Stimulated activated naive CD4-positive, alpha-beta T cell treated with Interleukin-2 at 50 U/mL for 16 hours (primary cell): ENCODE measurements around the gene WDR82.
"Not testable (repeated sequence)": the region's sequence is repeated elsewhere in the genome, so short reads cannot be mapped to it uniquely, and the experiment has no call there.

Experiments
- DNase-seq: peaks from one replicate; lab custom pipeline; 2025; lab: John Stamatoyannopoulos, UW

Gene WDR82

GRCh38 chr3:52289338-52289746 is 10.9 kb upstream of the WDR82 start:
- no peak for DNase-seq

GRCh38 chr3:52288674-52289073 is 10.2 kb upstream of the WDR82 start:
- DNase-seq = no peak

GRCh38 chr3:52286777-52287110 is 8.3 kb upstream of the WDR82 start:
- DNase-seq = no peak

DNA sequence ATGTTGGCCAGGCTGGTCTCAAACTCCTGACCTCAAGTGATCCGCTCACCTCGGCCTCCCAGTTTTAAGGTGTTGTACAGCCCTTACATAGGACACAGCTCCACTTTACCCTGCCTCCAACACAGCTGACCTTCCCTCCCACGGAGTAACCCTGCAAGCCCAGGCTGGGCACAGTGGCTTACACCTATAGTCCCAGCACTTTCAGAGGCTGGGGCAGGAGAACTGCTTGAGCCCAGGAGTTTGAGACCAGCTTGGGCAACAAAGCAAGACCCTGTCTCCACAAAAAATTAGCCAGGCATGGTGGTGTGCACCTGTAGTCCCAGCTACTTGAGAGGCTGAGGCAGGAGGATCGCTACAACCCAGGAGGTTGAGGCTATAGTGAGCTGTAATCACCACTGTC is 5.6 kb upstream of the WDR82 start:
- DNase-seq = not testable (repeated sequence)

DNA sequence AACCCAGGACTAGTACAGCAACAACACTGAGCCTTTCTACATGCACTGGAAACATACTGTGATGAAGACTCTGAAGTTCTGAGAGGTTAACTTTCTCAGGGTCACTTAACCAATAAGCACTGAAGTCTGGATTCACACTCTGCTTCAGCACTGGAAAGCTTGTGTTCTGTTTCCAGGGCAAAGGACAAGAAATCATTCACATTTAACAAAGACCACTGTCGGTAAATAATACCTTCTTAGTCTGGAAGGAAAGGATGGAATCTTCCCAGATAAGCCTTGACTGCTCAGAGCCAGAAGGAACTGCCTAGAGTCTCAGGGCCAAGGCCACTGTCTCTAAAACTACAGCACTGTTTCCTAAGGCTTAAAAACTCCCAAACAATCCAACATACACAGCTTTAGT is 4.9 kb upstream of the WDR82 start:
- DNase-seq = no peak

GRCh38 chr3:52281981-52282801 is 3.7 kb upstream of the WDR82 start:
- DNase-seq = no peak

DNA sequence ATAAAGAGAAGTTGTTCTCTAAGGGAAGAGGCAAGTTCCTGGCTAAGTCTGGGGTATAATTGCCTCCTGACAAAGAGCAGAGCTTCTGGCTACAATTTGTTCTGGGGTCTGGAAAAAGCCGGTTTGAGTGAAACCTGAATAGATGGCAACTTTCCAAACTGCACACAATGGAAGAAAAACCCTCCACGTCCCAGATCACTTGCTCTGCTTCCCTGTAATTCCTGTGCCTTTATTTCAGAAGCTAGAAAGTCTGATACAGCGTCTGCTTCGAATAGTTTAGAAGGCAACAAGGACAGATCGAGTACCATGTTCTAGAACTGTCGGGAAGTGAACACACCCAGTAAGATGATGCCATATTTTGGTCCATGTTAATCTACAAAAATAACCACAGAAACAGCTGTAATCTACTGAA is 1.6 kb upstream of the WDR82 start:
- no peak for DNase-seq

DNA sequence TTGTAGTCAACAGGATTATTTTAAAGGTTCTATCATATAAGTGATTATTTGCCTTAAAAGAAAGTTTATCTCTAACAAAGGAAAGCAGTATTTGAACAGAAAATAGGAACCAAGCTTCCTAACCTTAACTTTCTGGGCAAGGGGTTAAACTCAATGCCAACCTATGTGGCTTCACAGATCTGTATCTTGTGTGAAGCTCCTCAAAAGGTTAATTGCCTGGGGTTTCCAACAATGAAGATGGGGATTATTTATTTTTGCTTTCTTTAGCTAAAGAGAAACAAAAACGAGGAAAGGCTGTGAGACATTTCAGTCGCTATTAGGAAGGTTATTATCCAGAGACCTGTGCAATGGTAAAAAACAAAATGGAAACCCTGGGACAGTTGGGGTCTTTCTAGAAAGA is 1.1 kb upstream of the WDR82 start:
- no peak for DNase-seq

DNA sequence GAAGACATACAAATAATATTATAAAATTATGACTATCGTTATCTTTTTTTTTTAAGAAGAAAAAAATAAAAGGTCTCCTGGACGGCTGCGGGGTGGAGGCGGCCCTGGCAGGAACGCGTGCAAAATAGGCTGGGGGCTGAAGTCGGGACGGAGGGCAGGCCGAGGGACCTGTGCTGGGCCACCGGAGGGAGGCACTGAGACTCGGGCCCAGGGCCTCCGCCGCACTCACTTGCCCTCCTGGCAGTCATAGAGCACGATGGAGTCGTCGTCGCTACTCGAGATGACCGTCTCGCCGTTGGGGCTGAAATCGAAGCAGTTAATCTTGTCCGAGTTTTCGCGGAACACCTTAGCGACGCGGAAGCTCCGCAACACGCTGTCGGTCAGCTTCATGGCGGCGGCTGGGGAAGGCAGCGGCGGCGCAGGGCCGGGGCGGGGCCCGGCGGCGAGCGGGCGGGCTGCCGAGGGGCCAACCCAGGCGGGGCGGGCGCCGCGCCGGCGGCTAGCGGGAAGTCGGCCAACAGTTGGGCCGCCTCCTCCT is 408 bp downstream of the WDR82 start:
- DNase-seq = peak; percentile 76

GRCh38 chr3:52277071-52277964 is 1.1 kb downstream of the WDR82 start:
- DNase-seq = peak; percentile 79

DNA sequence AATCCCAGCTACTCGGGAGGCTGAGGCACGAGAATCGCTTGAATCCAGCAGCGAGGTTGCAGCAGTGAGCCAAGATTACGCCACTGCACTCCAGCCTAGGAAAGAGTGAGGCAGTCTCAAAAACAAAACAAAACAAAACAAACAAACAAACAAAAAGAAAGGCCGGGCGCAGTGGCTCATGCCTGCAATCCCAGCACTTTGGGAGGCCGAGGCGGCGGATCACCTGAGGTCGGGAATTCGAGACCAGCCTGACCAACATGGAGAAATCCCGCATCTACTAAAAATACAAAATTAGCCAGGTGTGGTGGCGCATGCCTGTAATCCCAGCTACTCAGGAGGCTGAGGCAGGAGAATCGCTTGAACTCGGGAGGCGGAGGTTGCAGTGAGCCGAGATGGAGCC is 3.7 kb downstream of the WDR82 start:
- DNase-seq = not testable (repeated sequence)

DNA sequence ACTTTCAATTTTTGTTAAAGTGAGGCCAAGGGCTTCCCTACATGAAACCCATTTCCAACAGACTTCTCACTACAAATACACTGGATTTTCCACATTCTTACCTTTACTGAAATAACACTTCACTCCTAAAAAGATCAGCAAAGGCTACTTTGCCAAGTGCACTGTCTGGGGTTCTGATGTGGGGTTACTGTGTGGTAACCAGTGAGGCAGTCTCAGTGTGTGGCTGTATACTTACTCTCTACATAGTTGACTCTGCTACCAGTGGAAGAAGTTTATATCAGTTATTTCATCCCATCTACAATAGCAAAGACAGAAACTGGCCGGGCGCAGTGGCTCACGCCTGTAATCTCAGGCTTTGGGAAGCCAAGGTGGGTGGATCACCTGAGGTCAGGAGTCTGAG is 5.6 kb downstream of the WDR82 start:
- DNase-seq = no peak

DNA sequence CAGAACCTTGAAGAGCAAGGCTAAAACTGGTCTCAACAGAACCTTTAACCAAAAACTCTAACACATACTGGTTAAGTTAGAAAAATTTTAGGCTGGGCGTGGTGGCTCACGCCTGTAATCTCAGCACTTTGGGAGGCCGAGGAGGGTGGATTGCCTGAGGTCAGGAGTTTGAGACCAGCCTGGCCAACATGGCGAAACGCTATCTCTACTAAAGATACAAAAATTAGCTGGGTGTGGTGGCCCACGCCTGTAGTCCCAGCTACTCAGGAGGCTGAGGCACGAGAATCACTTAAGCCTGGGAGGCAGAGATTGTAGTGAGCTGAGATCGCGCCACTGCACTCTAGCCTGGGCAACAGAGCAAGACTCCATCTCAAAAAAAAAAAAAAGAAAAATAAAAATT is 6.3 kb downstream of the WDR82 start:
- not testable (repeated sequence) for DNase-seq

DNA sequence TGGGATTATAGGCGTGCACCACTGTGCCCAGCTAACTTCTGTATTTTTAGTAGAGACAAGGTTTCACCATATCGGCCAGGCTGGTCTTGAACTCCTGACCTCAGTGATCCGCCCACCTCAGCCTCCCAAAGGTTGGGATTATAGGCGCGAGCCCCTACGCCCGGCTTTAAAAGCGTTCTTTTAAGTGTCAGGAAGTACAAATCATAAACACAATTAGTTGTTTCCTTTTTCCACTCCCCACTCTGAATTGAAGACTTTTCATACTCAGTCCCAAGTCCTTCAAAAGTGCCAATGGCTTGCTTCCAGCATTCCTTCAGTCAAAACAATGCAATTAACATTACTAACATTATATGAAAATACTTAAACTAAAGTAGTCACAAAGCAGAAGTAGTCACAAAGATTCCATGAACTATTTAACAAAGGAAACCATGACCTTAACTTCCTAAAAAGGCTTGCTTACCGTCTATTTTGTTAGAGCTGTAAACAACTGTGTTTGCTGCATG is 8.1 kb downstream of the WDR82 start:
- DNase-seq = no peak

DNA sequence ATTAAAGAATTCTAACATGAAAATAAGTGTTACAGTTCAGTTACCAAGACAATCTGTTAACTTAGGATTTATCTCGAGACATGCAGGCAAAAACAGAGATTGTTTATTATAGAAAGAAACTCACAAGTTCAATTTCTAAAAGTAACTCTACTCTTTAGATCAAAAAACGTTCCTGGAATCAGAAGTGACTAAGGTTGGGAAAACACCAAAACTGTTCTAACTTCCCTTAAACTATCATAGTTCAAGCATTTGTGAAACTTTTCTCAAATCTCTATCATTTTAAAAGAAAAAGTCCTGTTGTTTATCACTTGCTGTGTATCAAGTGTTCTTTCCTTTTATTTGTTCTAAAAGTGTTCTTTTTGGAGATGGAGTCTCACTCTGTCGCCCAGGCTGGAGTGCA is 8.7 kb downstream of the WDR82 start:
- no peak for DNase-seq

- DNase-seq = peak; percentile 38
Observed at GRCh38 chr3:52268036-52268435, 10.4 kb downstream of the WDR82 start.

- DNase-seq = no peak
Observed at GRCh38 chr3:52265387-52265786, 13.1 kb downstream of the WDR82 start.

- DNase-seq = no peak
Observed at GRCh38 chr3:52262447-52262846, 16.0 kb downstream of the WDR82 start.

- no peak for DNase-seq
Observed at GRCh38 chr3:52259448-52259847, 19.0 kb downstream of the WDR82 start.

GRCh38 chr3:52259035-52259434 is 19.4 kb downstream of the WDR82 start:
- DNase-seq = no peak

- no peak for DNase-seq
Observed at GRCh38 chr3:52257911-52258310, 20.5 kb downstream of the WDR82 start.

- no peak for DNase-seq
Observed at GRCh38 chr3:52256622-52257021, 21.8 kb downstream of the WDR82 start.

DNA sequence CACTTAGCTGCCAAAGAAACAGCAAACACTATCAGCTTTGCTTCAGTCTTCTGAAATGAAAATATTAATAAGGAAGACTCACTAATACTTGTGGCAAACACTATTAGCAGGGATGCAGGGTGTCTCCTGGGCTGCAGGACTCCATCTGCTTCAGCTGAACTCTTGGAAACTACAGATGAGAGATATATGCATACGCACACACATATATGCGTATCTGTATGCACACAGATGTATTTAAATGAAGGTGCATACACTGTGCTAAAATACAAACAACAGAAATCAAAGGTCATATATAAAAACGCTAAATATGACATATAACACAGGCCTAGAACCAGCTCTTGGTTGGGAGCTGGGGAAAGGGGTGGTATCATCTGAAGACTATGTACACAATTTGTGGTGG is 22.3 kb downstream of the WDR82 start:
- no peak for DNase-seq
